HG02973 (cell line): ENCODE results near the gene SH2D2A.

Experiments
- ATAC-seq: cut with Tn5 transposase; IDR thresholded peaks from one replicate; pipeline ENCODE4 v1.9.1; 2021; ENCODE audit warnings: moderate library complexity; ENCODE audit not compliant: unreplicated experiment

SH2D2A gene

DNA sequence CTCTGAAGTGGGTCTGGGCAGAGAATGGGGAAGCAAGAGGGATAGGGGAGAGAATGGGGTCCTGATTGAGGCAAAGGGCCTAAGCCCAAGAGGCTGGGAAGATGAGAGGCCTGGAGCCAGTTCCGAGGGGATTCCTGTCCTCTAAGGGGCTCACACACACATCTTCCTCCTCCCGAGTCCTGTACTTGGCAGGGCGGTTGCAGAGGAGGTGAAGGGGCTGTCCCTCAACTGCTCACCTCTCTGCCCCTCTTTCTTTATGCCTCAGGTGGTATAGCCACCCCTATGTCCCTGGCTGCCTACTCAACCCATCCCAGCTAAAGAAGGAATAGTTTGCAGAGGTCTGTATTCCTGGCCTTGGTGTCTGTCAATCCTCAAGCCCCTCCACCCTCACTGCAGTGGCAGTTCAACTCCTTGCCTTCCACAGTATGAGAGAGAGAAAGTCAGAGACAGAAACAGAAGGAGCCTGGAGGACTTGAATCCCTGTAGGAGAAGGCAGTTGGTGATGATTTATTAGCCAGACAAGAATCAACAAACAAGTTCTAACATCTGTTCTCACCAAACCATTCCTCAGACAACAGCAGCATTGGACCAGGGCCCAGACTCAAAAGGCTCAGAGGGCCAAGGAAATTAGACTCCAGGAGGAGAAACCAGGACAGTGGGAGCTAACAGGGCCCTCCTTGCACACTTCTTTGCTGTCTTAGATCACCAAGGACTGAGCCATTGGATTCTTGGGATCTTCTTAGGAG, 10.7 kb downstream of the SH2D2A start:
- no peak for ATAC-seq

DNA sequence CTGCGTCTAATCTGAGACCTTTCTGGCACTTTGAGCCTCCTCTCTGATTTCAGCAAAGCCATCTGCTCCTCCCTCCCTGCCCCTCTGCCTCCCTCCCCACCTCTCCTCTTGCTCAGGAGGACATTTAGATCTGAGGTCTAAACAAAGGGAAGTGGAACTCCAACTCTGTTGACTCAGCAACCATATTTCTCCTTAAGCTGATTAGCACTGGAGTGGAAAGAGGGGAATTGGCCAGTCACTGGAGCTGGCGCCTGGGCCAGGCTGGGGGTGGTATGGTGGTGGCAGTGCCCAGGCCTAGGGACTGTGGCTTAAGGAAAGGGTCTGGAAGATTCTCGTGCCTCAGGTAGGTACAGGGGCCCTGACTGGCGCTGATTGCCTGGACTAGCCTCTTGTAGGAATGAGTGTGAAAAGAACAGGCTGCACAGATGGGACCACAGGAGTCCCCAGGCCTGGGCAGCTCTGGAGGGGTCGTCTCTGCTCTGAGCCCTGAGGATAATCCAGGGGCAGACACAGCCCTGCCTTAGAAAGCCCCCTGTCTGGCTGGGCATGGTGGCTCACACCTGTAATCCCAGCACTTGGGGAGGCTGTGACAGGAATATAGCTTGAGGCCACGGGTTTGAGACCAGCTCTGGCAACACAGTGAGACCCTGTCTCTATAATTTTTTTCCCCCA, 11.9 kb downstream of the SH2D2A start:
- ATAC-seq, result no peak

DNA sequence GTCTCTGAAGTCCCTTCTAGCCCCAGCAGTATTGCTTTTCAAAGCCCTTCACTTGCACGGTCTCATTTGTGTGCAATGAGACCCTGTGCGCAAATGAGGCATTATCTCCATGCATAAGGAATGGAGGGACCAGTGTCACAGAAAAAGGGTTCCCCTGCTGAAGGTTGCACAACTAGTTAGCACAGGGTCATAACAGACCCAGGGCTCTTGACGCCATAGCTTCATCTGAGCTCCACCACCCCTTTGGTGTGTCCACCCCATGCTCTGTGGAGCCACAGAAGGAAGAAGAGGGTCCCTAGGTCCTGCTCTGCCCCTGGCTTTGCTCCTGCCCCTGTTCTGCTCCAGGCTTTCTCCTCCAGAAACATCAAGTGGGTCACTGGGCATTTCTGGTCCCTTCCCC, 12.6 kb downstream of the SH2D2A start:
- no peak for ATAC-seq

DNA sequence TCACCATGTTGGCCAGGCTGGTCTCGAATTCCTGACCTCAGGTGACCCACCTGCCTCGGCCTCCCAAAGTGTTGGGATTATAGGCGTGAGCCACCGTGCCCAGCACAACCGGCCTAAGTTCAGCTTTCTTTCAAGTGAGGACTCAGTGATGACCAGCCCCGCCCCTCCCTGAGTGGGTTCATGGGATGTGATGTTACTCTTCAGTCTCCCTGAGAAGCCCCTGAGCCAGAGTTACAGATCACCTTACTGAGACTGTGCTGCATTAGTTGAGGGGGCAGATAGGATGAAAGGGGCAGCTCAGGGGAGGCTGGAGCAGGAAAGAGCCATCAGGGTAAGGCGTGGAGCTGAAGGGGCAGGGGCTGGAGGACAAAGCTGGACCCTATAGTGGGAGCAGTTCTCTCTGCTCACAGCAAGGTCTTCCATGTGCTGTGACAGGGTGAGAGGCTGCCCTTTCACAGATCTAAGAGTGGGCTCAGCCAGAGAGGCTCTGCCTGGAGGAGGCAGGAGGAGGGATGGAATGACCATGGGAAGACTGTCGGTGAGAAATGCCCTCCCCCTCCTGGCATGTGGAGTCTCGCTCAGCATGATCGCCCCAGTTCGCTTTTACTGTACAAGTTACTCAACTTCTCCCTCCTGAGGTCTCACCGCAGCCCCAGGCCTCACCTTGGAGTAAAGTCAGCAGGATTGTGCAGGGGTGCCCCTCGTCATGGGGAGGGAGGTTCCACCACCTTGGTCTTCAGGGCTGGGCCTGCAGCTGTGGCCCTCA, 13.4 kb downstream of the SH2D2A start:
- no peak for ATAC-seq

DNA sequence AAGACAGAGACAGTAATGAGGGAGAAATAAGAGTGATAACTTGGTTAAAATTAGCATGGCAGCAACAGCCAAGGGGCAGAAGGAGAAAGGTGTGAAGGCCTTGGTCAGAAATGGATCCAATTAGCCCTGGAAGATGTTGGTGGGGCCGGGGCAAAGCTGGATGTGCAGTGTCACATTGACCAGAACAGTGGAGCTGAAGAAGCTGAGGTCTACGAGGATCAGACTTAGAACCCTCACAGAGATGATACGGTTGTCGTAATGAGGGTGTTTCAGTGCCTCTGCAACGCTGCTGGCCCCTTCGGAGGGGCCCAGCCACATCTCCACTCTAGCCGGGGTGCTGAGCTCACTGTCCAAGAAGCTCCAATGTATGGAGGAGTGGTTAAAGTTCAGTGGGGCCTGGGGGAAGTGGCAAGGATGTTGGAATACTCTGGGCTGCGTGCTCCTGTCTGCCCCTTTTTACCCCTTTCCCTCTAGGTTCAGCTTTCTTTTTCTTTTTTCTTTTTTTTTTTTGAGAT, 14.2 kb downstream of the SH2D2A start:
- no peak for ATAC-seq

DNA sequence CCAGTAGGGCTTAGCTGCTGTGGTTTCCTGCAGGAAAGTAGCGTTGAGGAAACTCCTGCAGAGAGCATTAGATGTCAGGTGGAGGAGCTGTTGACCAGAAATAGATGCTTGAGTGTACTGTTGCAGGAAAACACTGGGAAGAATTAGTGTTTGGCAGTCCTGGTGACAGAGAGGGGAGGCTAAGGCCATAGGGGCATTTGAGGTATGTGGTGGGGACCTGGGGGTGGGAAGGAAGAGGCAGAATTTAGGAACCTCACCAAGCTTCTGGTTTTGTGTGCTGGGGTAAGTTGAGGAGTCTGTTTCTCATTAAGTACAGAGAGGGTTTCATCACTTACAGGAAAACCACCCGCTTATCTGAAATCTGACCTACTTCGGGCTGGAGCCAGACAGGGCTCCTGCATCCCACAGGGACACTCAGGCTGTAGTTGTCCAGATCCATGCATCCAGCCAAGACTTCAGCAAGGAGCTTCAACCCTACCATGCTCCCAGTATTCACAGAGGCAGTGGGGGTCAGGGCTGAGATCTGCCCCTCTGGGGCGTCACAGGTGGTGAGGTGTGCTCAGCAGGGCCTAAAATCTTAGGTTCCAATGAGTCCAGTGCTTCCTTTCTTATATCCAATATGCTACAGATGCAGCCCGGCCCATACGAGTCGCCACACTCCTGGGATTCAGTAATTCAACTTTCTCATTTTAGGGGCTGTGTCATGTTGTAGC, 15.1 kb downstream of the SH2D2A start:
- ATAC-seq, result no peak

DNA sequence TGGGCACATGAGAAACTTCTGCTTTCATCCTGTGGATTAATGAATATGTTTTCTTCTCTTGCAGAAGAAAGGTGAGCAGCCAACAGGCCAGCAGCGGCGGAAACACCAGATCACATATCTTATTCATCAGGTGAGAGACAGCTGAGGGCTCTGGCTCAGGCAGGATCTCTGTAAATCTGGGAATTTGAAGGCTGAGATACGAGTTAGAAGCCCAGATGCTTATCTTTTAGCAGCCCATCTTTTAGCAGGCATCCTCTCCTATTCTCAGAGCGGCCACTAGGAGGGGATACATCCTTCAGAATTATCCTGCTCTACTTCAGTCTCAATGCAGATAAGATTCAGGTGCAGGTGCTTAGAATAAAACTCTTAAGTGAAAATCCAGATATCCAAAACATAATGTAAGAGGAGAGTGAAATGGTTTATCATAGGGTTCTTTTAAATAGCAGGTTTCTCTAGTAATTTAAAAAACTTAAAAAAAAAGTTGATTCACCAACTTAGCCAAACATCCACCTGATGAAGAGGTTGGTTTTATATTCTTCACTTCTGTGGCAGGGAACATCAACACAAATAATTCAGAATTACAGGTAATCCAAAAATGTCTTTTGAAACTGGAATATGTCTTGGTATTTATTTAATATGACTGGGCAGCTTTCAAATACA, 19.3 kb downstream of the SH2D2A start:
- no peak for ATAC-seq

DNA sequence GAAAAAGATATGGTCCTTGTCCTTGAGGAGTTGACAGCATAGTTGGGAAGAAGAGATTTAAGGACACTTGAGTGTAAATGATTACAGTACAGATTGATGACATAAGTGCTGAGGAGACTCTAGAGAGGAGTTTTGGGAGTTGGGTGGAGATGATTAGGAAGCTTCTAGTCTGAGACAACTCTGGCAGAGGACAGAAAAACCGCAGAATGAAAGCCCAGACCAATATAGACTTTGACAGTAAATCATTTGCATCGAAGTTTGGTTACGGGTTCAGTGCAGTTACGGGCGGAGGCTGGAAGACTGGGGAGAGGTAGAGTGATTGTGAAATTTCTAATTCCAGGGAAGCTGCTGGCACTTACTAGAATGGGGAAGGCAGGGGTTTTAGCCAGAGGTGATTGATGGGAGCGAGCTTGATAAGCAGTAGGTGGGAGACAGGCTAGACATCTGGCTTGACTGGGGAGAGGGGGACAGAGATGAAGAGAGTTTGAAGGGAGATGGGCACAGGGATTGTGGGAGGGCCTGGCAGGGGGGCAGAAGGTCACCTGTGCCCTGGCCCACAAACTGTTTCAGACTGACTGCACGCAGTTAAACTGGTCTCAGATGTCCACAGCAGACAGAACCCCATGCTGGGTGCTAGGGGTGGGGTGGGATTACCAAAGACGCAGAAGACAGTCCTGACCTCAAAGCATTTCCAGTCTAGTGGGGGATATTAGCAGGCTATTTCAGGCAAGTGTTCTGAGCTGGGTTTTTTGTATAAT, 20.1 kb downstream of the SH2D2A start:
- ATAC-seq, result no peak

DNA sequence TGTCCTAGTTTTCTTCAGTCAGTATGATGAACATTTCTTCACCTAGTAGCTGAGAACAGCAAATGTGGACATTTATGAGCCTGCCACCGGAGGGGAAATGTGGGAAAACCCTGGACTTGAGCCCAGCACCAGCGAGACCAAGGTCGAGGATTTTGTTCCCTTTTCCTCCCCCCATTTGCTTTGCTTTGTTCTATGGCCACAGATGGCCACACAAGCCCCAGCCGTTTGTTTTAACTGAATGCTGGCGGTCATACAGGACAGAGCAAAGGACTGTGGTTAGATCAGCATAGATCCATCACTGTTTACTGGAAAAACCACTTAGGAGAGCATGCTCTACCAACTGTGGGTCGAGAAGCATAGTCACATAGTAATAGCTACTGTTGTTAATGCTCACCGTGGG, 20.9 kb downstream of the SH2D2A start:
- no peak for ATAC-seq

DNA sequence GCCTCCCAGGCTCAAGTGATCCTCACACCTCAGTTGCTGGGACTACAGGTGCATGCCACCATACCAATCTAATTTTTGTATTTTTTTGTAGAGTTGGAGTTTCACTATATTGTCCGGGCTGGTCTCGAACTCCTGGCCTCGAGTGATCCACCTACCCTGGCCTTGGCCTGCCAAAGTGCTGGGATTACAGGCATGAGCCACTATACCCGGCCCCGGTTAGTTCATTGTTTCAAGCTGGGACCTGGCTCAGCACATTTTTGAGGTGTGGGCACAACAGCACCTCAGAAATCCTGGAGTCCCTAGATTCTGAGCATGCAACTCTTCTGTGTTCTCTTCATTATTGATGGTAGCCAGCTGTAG, 21.3 kb downstream of the SH2D2A start:
- ATAC-seq, result no peak

DNA sequence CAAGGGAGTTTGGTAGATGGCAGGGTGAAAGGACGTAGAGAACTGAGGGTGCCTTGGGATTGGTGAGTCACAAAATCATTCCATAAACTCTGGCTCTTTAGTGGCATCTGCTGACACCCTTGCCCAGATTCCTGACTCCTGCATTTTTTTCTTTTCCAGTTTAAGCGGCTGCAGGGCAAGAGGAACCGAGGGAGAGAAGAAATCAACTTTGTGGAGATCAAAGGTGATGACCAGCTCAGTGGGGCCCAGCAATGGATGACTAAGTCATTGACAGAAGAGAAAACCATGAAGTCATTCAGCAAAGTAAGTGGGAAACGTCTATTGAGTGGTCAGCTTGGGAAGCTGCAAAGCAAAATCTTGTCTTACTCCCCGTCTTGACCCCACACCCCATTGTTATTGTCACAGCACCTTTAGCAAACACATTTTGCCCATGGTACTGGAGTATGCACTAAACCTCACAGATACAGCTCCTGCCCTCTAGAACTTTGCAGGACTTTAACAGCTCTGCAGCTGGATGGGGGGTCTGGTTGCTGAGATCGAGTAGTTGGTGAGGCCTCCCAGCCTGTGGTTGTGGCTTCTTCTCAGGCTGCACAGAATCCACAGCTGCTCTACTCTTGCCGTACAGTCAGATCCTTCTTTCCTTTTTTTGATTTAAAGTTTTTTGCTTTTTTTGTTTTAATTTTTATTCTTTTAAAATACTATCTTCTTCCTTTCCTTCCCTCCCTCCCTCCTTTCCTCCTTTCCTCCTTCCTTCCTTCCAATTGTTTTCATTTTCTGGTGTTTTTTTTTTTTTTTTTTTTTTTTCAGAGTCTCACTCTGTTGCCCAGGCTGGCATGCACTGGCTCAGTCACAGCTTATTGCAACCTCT, 21.9 kb downstream of the SH2D2A start:
- no peak for ATAC-seq

DNA sequence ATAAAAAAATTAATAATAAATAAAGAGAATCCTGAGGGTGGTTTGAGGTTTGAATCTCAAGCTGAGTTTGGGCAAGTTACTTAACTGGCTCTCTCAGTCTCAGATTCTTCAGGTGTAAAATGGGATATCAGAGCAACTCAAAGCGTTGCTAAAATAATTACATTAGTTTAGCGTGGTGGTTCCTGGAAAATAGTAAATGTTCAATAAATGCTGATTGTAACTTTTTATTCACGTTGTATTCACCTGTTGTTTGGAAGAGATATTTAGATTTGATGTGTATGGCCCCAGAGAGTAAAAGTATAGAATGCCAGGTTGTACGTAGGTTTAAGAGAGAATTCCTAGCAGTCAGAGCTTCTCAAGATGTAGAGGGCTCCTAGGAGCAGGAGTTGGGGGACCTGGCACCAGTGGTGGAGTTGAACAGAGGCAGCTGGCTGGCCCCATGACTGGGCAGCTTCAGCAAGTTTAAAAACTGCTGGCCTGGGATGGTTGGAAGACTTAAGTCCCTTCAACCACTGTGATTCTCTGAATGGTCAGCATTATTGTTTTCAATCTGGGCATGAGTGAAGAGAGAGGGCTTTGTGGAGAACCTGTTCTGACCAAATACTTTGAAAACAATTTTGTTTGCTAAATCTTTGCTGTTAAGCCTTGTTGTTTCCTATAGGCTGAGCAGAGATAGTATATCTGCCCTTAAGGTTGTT, 26.9 kb downstream of the SH2D2A start:
- ATAC-seq, result no peak

DNA sequence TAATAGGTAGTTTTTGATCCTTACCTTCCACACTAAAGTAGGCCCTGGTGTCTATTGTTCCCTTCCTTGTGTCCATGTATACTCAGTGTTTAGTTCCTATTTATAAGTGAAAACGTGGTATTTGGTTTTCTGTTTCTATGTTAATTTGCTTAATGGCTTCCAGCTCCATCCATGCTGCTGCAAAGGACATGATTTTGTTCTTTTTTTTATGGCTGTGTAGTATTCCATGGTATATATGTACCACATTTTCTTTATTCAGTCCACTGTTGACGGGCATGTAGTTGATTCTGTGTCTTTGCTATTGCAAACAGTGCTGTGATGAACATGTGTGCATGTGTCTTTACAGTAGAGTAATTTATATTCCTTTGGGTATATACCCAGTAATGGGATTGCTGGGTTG, 28.5 kb downstream of the SH2D2A start:
- no peak for ATAC-seq

DNA sequence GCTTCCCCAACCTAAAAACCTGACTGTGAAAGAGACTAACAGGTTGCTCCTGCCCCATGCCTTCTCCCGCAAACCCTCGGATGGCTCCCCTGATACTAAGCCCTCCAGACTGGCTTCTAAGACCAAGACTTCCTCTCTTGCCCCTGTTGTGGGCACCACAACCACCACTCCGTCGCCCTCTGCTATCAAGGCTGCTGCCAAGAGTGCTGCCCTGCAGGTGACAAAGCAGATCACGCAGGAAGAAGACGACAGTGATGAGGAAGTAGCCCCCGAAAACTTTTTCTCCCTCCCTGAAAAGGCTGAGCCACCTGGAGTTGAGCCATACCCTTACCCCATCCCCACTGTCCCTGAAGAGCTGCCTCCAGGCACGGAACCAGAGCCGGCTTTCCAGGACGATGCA, 30.0 kb downstream of the SH2D2A start:
- ATAC-seq, result no peak

DNA sequence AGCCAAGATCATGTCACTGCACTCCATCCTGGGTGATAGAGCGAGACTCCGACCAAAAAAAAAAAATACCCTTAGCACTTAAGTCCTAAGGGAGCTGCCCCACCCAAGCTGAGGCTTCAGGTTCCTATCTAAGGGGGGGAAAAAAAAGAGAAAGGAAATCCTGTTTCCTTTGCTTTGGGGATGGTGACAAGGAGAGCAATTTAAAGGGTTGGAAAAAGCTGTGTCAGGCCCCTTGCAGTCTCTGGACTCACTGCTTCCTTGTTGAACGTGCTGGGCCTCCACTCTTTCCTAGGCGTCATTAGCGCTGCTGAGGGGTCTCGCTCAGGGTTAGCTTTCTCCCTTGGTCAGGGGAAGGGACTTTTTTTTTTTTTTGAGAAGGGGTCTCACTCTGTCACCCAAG, 31.2 kb downstream of the SH2D2A start:
- ATAC-seq, result no peak

DNA sequence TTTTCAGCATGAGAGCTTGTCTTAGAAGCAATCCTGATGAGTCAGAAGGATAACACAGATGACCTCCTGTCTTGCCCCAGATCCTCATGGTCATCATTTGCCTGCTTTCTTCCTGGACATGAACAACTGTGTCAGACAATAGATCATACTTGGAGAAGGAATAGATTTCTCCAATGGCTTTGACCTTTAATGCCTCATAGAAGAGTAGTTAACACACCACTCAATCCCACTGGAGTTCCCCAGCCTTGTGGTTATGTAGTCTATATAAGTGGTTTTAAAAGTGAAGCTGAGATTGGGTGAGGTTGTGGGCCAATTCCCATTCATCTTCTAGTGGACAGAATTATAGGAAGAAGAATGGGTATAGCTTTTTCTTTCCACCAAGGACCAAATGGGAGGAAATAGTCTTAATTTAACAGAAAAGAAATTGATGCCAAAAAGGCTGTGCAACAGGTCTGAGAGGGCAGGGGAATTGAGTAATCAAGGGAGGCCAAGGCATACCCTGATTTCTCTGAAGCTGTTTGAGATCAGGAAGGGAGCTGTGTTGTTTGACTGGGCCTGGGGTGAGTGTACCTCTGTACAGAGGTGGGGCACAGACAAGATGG, 35.0 kb downstream of the SH2D2A start:
- ATAC-seq, result no peak

DNA sequence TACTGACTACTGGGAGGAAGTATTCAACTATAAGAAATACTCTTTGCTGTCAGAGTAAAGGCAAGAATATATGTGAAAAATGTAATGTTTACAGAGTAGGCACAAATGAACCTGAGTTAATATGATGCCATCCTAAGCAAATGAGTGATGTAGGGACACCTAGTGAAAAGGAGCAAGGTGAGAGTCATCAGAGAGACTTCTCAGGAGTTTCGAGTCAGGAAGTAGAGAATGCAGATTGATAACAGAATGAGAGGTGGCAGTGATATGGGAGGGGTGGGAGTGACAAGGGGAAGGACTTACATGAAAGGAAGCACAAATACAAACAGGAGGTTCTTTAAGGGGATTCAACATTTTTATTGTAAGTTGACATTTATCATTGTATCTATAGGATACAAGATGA, 39.1 kb downstream of the SH2D2A start:
- ATAC-seq, result no peak

DNA sequence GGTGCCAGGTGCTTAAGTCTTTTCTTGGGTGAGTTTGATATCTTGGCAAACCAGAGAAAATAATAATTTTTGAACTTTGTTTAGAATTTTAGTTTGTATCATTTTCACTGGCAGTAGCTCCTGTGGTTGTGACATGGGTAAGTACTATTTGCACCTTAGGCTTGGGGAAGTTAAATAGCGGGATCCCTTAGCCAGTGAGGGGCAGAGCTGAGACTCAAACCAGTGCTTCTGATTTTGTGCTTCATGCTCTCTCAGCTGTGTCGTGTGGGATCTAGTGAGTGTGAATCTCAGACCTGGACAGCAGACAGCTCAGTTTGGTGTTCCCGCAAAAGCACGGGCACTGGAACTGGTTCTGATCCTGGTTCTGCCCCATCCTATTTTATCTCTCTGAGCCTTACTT, 39.7 kb downstream of the SH2D2A start:
- no peak for ATAC-seq
